Caki2 (cell line): ENCODE data around the gene HHAT. TPM values are rescaled to one million over a fixed set of nuclear protein-coding genes. Genes with fewer than 3 reads are reported as not detected.

ENCODE experiments used
- DNase-seq: peaks from one replicate; pipeline ENCODE4 v3.0.0-alpha.2; 2015; ENCODE audit warnings: low read depth
- in situ Hi-C: cut with HindIII; loops from 2 replicates; pipeline ENCODE4 v1.10.0; 2016; ENCODE audit warnings: low sequenced_read_pairs, low pct_unique_long_range_greater_than_20kb, mixed read lengths
- total RNA-seq: library from RNA; depleted of rRNA; stranded (reverse); fragments of >200 nt; shearing (Covaris generic); gene quantifications from 2 replicates; pipeline ENCODE4 v1.2.3, GENCODE V29; 2014; ENCODE audit warnings: low replicate concordance

Gene HHAT
- total RNA-seq, 1 experiment from 2014 or later, result 6.2 TPM

DNA sequence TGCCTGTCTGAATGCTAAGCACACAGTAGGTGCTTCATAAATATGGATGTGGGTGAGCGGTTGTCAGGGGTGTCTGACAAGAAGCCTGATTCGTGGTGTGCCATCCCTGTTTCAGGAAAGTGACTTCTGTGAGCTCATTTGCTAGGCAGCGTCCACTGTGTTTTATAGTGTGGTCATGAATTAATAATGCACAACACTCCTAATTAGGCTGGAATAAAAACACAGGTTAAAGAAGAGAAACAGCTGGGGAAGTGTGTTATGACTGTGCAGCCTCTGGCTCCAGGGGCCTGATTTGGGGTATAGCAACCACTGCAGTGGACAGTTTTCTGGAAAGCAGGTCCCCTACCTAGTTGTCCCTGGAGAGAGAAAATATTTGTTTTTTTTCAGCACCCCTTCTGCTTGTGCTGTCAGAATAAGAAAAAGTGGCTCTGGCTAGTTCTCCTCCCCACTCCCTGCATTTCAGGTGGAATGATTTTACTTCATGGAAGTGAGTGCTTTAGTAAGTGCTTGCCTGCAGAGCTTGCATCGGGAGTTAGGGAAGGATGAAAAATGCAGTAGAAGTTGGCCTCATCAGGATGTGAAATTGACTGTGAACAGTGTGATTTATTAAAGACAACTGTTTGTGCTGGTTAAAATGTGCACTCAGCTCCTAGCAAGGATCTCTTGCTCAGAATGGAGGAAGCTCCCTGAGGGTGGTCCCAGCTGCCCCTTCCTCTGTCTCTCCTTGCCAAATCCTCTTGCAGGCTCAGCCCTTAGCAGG lies 333.8 kb downstream of the HHAT start:
- in situ Hi-C loops, result no loop called here
- DNase-seq, result no peak

DNA sequence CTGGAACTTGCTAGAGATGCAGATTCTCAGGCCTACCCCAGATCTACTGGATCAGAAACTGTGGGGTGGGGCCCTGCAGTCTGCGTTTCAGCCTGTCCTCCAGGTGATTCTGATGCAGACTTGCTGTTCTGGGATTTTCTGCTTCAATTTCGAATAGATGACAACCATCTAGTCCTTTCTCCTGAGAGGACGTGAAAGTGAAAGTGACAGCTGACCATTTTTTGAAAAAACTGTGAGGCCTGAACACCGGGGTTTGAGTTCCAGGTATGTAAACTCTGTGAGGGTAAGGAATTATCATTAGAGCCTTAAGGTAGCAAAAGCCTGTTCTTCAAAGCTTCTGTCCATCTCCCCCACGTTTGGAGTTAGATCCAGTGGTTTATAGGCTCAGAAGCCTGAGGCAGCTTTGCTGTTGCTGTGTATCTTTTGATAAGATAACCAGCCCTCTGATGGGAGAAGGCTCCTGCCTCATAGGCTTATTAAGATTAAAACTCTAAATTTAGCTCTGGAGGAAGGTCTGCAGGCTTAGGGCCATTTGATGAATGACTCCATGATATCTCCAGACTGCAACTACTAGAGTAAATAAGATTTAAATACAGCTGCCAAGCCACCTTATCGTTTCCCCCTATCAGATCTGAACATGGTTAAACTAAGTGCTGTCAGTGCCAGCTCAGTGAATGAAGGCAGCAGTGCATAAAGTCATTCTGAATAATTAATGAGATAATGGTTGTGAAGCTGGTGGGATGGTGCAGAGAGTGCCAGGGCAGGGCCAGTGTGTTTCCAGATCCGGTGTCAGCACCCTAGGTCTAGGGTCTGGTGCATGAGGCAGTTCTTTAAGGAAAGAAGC lies 335.2 kb downstream of the HHAT start:
- in situ Hi-C loops, result no loop called here
- no peak for DNase-seq

DNA sequence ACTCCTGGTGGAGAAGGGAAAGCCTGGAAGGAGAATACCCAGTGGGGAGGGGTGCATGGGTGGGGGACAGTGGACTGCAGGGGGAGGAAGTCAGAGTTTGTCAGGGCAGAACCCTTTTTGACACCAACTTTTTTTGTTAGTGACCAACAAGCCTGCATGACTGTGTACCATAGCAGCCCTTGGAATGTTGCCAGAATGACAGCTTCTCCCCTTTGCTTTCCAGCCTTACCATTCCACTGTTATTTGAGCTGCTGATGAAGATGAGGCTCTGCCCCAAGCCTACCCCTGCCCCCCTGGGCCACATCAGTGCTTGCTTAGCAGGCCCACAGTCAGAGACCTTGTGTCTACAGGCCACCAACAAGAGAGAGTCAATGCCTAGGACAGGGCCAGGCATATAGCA lies 341.2 kb downstream of the HHAT start:
- no peak for DNase-seq
- in situ Hi-C loops, result no loop called here

DNA sequence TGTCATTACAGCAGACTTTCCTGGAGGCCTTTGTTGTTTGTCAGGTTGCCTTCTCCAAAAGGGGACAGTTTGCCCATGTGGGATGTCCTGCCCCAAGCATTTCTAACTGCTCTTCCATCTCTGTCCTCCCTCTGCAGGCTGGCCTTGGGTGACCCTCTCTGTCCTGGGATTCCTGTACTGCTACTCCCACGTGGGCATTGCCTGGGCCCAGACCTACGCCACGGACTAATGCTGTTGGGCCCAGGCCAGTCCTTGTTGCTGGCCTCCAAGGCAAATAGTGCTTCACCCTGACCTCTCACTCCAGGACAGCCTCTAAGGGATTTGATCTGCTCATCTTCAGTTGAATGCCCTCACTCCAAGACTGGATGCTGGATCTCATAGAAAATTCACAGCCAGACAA lies 345.4 kb downstream of the HHAT start:
- in situ Hi-C loops, result no loop called here
- DNase-seq, result no peak

DNA sequence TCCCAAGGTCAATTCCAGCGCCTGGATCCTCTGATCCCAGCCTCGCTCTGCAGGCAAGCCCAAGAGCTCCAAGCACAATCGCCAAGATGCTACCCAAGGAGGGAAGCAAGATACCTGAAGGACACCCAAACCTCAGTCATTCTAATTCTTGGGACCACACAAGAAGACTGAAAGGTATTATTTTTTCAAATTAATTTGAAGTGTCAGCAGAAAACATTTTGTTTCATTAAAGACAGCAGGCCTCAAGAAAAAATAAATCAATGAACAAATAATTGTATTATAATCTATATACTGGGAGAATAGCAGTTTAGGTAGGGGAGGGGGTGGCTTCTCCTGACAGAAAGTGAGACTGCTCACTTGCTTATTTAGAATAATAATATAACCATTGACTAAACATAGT lies 347.8 kb downstream of the HHAT start:
- no peak for DNase-seq
- in situ Hi-C loops, result no loop called here

DNA sequence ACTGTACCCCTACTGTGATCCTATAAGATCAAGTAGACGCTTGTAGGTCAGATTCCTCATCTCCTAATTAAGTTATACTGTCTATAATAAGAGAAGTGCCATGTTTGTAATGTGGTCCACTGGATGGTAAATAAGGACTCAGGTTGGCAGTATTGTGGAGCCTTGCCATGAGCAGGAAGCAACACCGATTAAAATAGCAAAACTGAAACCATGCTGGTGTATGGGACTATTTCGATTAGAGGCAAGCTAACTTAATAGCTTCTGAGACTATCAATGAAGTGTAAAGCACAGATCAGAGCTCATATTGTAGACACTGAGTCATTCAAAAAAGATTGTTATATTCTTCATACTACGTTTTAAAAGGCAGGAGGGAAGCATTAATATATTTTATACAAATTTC lies 348.8 kb downstream of the HHAT start:
- in situ Hi-C loops, result no loop called here
- no peak for DNase-seq

DNA sequence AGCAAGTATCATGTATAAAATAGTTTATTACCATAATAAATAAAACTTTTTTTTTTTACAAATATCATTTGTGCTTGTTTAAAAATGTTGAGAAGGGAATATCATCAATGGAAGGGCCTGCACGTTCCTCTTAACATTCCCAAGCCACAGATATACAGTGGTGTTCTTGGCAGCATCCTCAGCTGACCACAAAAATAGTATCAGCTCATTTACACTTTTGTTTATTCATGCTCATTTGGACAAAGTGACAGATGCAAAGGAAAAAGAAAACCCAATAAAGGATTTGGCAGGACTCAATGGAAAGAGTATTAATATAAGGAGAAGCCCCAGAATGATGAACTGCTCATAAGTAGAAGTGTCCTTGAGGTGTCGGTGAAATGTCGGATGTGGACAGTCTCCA lies 349.6 kb downstream of the HHAT start:
- in situ Hi-C loops, result no loop called here
- DNase-seq, result no peak

DNA sequence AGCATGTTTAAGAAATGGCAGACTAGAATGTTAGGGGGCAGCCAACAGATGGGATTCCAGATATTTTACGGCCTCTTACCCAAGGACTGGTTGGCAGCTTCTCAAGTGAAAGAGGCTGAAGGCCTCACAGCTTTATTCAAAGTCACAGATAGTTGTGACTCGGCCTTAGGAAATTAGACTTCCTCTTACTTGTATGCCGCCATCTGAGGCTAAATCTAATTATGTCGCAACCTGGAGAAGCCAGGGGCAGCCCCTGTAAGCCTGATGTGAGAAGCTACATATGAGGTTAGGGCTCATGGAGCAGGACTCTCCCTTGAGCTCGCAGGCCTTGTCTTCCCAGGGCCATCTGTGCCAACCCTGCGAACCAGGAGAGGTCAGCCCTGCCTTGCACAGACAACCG lies 352.5 kb downstream of the HHAT start:
- in situ Hi-C loops, result no loop called here
- no peak for DNase-seq

DNA sequence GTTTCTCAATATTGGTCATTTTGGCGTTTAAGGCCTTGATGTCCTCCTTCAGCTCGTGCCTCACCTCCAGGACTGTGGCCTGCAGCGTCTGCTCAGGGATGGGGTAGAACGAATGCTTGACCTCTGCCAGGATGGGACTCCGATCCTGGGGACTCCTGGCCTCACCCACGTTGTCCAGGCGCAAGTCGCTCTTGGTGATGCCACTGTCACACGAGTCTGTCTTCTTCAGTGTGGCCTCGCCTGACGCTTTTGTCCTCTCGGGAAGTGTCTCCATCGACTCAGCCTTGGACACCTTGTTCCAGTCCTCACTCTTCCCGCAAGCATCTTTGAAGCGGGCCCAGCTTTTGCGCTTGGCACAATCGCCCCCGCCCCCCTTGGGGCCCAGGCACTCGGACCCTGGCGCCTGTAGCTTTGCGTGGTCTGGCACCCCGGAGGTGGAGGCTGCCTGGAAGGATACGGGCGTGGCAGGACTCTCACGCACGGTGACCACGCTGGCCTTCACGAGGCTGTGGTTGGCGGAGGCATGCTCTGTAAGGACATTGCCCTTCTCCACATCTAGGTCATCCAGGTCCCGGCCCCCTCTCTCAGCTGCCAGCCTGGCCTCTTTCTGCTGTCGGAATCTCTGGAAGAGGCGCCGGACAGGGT lies 354.8 kb downstream of the HHAT start:
- no peak for DNase-seq
- in situ Hi-C loops, result no loop called here

DNA sequence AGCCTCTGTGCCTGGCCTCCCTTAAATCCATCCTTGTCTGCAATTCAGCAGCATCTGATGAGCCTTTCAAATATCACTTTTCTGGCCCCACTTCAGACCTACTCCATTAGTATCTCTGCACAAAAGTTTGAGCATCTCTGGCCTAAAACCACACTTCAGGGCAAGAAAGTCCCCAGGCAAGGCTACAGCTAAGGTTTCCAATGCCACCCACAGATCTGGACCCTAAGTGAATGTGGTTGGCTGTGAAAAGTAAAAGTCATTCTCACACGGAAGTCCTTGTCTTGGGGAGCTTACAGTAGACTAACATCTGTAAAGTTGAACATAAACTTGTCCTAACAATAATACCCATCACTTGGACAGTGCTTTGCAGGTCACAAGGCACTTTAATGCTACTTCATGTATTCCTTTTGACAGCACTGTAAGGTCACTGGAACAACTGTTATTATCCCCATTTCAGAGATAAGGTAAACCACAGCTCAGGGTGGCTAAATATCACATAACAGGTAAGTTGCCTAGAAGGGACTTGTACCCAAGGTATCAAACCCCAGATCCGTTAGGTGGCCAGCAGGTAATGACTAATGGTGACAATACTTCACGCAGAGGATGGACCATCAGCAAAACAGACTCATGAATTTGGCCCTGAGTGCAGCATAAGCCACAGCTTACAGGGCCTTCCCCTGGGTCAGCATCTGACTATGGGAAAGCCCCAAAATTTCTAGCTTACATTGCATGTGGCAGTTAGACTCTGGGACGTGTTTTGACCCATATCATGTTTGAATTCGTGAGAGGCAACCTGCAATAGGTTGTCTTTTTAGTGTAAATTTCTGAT lies 356.0 kb downstream of the HHAT start:
- in situ Hi-C loops, result no loop called here
- DNase-seq, result no peak

DNA sequence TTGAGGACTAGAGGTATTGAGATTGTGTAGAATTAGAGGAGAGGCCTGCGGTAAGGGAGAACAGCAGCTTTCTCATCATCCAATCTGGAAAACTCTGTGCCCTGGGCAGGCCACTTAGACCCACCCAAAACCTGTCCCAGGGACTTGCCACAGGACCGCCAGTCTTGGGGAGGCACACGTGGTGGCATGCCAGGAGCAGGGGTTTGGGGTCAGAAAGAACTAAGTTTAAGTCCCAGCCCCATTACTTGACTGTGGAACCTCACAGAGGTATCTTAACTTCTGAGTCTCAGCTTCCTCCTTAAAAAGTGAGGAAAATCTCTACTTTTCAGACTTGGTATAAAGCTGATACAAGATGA lies 356.6 kb downstream of the HHAT start:
- in situ Hi-C loops, result no loop called here
- no peak for DNase-seq

DNA sequence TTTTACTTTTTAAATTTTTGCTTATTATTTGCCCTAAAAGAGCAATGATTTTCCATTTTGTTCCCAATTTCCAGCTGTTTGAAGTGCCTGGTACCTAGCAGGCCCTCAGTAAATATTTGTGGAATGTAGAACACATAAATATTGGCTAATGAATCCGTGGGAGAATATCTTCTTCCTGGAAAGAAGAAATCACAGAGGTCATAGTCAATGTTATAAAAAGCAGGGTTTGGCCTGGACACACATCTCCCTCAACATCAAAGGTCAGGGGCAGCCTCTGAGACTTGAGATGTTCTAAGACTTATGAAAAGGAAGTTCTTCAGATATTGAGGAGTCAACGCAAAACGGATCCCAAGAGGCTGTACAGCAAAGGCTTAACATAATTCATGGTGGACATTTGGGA lies 358.1 kb downstream of the HHAT start:
- in situ Hi-C loops, result no loop called here
- no peak for DNase-seq

DNA sequence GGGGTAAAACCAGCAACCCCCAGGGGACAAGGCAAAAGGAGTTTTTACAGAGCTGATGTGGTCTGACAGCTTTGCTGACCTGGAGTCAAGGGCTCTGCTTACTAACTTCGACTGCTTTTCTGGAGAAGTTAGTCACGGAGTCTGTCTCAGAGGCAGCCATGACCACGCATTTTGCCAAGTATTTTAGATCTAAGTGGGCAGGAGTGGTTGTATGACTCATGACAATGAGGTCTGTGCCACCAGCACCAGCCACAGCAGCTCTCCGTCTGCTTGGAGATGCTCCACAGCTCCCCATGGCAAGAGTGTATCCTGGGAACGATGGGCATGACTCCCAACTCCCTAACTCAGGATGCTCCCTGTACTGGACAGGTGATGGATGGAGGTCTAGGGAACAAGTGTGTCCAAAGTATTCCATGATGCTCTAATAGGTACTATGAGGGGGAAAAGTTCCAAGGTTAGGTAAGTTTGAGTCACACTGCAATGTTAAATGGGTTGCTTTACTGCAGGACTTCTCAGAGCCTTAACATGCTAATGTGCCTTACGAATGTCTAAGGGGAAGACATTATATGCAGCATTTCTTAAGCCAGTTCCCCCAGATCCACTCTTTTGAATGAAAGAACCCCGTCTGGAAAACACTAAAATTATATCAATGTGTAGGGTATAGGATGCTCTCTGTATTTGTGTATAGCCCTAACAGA lies 359.0 kb downstream of the HHAT start:
- DNase-seq, result peak; percentile 11
- in situ Hi-C loops, result no loop called here

DNA sequence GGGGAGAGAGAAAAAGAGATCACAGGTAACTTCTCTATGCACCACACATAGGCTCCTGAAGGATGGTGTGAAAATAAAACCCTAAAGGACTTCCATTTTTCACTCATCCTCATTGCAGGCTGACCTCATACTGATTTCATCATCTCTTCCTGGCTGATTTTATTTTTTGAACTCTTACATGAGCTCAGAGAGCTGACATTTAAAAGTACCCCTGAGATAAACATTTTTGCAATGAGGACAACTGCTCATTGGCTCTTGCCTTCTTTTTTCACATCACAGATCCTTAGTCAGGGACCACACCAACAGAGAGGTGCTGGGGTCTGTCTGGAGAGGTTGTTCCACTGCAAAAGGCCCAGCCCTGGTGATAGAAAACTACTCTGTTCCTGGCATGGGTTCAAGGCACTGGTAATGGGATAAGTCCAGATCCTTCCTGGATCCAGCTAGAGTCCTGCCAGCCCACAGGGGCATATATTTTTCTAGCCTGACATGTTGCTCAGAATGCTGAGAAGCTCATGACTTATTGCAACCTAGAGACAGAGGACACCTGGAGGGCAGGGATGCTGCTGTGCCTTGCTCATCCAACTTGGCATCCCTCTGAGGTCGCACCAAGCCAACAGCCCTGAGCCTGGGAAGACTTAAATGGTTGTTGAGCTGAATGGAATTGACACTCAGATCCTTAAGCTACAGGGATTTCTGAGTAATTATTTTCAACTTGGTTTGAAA lies 360.0 kb downstream of the HHAT start:
- in situ Hi-C loops, result no loop called here
- DNase-seq, result no peak

DNA sequence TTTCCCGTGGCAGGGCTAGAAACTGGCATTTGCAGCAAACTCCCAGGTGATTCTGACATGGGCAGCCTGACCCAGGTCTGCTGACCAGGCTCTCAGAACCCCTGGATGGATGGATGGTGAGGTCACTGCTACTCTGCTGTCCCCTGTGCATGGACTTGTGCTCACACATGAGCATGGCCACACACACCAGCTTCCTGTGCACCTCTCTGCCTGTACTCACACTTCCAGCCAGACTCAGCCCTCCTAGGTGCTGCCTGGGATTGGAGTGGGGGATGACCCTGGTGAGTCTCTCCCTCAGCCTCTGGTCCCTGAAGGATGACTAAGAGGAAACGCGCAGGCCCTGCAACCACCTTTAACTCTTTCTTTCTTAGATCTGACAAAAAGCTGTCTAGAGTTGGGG lies 361.1 kb downstream of the HHAT start:
- in situ Hi-C loops, result no loop called here
- no peak for DNase-seq

DNA sequence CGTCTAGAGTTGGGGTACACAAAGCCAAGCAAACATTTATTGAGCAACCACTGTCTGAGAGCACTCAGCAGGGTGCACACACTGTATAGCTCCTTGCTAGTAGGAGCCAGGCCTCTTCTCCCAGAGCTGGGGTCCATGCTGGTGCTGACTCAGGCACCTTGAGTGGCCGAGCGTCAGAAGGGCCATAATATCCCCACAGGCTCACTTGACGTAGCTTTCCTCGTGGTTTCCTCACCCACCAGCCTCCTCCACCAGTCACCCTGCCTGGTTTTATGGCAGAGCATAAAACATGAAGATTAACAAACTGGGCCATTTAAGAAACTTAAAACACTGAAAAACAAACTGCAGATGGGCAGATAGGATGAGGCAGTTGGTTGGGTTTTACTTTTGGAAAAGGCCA lies 361.5 kb downstream of the HHAT start:
- in situ Hi-C loops, result no loop called here
- DNase-seq, result no peak

DNA sequence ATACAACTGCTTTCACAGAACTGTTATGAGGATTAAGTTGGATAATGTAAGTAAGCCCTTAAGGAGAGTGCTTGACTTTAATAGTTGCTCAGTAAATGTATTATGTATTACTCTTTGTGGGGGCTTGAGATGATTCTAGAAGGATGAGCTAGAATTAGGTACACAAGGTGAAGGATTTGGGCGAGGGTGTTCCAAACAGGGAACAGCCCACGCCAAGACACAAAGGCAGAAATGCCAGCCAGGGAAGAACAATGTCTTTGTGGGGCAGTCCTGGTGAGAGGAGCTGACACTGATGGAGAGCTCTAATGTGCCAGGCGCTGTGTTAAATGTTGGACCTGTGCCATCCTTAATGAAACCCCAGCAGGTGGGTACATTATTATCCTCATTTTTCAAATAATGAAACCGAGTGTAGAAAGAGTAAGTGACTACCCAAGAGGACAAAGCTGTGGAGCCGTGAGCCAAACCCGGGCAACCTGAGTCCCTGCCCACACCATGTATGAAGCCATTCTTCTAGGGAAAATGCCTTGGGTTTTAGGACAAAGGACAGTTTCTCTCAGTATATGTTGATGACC lies 362.4 kb downstream of the HHAT start:
- in situ Hi-C loops, result no loop called here
- DNase-seq, result no peak
